GM21390 (cell line): ENCODE measurements around the gene MYO1D.

Experiments
- ATAC-seq: cut with Tn5 transposase; IDR thresholded peaks from one replicate; pipeline ENCODE4 v1.9.1; 2021; ENCODE audit not compliant: unreplicated experiment

The MYO1D gene

DNA sequence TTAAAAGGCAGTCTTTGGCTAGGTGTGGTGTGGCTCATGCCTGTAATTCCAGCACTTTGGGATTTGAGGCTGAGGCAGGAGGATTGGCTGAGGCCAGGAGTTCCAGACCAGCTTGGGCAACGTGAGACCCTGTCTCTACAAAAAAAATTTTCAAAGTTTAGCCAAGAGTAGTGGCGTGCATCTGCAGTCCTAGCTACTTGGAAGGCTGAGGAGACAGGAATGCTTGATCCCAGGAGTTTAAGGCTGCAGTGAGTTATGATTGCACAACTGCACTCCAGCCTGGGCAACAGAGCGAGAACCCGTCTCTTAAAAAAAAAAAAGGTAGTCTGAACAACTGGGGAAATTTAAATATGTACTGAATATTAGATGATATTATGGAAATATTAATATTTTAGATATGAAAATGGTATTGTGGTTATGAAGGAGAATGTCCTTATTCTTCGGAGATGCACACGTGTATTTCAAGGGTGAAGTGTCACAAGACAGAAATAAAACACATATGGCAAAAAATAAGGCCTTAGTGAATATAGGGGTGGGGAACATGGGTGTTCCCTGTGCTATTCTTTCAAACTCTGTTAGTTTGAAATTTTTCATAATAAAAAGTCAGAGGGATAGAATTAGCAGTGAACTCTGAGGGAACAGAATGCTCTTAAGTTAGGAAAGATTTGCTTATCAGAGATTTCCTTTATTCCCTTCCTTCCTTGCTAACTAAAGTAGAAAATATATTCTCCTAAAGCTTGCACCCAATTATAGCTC lies 245.4 kb downstream of the MYO1D start:
- ATAC-seq, result no peak

- ATAC-seq, result no peak
Measured at GRCh38 chr17:32629563-32630190, 247.2 kb downstream of the MYO1D start.

- ATAC-seq, result no peak
Measured at GRCh38 chr17:32628271-32629044, 248.5 kb downstream of the MYO1D start.

DNA sequence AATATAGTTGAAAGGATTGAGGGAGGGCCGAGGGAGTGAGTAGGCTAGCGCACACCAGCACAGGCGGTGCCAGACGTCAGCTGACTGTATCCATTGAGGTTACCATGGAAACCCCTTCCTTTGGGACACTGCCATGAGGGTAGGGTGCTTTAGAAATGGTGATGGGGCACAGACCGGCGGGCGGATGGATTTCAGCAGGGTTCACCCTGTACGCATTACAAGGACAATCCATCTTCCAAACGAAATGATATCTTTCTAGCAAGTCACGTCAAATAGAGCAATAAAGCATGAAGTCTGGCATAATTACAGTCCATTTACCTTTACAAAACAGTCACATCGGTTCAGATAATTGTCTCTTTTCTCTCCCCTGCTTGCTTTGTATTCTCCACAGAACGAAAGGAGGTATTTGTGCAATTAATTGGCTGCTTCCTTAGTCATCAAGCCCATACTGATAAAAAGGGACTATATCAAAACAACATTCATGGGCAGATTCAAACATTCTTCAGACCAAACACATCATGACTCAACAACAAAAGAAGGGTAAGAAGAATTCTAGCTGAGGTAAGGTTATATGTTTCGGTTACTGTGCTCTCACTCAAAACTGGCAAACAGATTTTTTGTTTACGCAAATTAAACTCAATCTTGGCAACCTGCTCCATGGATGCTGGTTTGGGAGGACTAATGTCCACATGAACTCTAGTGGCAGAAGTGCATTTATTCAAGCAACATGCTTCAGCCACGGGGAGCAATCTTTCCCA lies 249.5 kb downstream of the MYO1D start:
- no peak for ATAC-seq

GRCh38 chr17:32626379-32626791 lies 250.5 kb downstream of the MYO1D start:
- no peak for ATAC-seq

DNA sequence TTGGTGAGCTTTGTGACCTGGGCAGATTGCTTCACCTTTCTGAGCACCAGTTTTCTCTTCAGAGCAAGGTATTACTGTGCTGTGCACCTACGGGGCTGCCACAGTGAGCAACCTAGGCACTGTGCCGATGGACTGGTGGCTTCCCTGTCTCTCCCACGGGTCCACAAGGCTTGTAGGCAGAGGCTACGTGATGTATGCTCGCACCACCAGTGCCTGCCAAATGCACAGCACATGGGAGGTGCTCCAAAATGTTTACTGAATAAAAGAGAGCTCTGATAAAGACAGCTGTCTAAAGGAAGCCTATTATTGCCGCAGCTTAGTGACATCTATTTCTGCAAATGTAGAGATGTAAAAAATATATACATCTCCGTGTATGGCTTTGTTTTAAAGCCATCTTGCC lies 251.0 kb downstream of the MYO1D start:
- no peak for ATAC-seq

DNA sequence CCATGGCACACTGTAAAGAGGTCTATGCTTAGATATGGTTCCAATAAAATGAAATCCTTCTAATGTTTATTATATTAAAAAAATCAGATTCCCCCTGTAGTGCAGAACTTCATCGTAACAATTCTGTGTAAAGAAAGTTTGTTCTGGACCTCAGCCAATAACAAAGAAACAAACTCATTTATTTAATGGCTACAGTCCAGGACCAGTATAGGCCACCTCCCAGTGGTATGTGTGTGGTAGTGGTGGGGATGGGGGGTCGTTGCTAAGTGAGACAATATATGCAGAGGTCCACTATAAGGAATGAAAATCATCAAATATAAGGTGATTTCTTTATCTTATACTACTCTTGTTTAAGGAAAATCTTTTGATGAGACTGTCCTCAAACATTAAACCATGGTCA lies 253.7 kb downstream of the MYO1D start:
- ATAC-seq, result no peak

DNA sequence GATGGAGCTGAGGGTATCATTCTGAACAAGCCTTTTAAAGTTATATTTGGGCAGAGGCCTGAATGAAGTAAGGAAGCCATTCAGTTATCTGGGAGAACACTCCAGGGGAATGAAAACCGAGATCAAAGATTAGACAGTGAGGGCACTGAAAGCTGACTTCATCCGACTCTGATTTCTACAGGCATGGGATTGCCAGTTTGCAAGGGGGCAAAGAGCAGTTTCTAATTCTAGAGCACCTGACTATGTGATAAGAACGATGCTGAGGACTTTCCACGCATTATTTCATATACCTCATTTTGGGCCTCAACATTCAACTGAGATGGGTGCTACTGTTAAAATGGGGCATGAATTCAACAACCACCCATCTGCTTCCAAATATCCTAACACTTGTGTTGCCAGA lies 254.4 kb downstream of the MYO1D start:
- ATAC-seq, result no peak

DNA sequence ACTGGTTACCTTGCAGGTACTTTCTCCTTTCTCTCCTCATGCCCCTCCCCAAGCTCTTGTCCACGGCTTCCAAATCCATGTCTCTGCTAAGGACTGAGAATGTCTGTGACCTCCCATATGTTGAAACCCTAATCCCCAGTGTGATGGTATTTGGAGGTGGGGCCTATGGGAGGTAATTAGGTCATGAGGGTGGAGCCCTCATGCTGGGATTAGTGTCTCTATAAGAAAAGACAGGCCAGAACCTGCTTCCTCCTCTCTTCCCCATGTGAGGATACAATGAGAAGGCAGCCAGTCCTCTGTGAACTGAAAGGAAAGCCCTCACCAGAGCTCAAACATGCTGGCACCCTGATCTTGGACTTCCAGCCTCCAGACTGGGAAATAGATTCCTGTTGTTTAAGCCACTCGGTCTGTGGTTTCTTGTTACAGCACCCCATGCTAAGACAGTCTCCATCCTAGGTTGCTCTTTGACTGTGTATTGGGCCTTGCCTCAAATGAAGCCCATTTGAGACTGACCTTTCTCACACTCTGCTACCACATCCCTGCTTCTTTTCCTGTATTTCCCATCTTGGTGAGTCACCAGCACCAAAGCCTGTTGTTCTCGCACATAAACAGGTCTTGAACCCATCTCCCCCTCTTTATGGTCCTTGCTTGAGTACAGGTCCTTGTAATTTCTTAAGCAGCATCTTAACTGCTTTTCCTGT lies 255.2 kb downstream of the MYO1D start:
- ATAC-seq, result no peak

DNA sequence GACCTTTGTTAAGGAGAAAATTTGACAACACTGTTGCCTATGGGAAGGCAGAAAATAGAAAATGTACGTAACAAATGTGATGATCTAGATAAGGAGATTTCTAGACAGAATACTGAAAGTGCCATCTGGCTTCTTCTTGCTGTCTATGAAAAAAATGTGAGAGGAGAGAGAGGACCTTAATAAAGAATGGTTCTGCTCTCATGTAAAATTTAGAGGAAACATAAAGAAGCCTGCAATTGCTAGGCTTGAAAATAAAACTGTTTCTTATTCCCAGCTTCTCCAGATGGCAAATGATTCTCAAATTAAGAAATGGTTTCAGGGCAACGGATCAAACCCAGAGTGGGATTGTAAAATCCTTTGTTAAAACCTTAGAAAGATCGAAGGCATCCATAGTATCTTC lies 261.6 kb downstream of the MYO1D start:
- no peak for ATAC-seq

- ATAC-seq, result no peak
Measured at GRCh38 chr17:32610943-32611342, 266.0 kb downstream of the MYO1D start.

DNA sequence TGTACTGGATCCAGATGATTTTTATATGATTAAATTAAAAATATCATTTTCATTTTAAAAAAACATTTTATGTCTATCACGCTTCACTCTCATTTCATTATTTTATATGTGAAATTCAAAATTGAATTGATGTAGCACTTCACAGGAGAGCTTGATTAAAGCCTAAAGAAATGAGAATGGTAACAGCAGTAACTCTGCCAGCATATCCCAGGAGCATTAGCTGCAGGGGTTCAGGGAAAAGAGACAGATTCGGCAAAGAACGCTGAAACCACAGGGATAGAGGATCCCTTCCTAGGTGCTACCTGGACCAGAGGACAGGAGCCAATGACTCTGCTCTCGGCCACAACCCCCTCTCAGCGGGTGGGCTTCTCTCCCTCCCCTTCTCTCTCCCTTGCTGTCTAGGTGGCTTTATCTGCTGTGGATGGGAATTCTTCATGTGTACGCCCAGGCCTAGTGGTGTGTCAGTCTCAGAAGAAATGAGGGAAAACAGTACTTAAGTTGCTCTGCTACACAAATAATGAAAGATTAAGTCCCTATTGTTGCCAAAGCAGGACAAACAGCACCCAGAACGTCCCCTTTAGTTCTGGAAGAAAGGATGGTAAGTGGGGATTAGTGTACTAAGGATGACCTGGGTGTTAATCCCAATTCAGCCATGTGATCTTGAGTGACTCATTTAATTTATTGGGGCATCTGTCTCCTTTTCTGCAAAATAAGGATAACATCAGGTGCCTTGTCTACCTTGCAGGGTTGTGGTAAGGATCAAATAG lies 266.9 kb downstream of the MYO1D start:
- ATAC-seq, result no peak

DNA sequence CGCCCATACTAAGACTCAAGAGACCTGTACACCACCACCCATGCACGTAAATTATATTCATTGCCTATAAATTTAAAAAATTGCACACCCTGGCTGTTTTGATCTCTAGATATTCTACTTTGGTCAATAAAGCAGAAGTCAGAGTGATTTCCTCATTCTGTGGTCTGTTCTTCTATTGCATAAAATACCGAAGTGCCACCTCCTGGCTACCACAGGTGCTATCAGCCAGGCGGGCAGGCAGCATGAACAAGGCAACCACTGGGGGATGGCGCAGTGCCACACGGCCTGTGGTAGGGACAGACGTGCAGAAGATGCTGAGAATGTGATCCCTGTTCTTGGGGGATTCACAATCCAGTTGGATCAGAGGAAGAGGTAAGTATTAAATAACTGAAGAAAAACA lies 267.8 kb downstream of the MYO1D start:
- no peak for ATAC-seq

DNA sequence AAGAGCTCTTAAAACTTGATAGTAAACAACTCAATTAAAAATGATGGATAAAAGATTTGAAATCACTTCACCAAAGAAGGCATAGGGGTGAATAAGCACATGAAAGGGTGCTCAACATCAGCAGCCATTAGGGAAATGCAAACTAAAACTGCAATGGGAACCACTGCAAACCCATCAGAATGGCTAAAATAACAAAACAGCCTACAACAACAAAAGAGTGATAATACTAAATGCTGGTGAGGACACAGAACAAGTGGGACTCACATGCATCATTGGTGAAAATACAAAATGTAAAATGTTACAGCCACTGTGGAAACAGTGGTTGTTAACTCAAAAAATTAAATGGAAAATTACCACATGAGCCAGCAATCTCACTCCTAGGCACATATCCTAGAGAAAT lies 268.7 kb downstream of the MYO1D start:
- no peak for ATAC-seq

- no peak for ATAC-seq
Measured at GRCh38 chr17:32604966-32605365, 272.0 kb downstream of the MYO1D start.

- no peak for ATAC-seq
Measured at GRCh38 chr17:32602396-32602795, 274.5 kb downstream of the MYO1D start.

- no peak for ATAC-seq
Measured at GRCh38 chr17:32601866-32602265, 275.1 kb downstream of the MYO1D start.

DNA sequence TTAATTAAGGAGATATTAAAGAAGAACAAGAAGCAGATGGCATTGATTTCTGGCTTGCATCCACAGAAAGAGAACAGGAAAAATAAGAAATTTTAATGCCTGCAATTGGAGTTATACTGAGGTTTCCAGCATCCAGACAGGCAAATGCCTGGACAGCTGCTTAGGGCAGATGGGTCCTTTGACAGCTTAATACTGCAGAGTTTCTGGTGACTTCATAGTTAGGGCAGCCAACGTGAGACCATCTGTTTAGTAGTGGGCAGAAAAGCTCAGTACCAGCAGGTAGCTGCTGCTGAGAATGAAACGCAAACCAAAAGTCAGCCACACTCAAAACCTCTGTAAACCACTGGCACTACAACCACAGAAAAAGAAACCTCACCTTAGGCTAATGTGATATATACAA lies 280.3 kb downstream of the MYO1D start:
- peak; percentile 69 for ATAC-seq

GRCh38 chr17:32596206-32596605 lies 280.7 kb downstream of the MYO1D start:
- ATAC-seq, result no peak

GRCh38 chr17:32593003-32593402 lies 283.9 kb downstream of the MYO1D start:
- ATAC-seq, result no peak
